T-helper 9 cell (primary cell): Measurements from ENCODE around the gene FBXW5.

ENCODE experiments used
- DNase-seq: peaks from one replicate; pipeline ENCODE4 v3.0.0-alpha.2; 2020

Gene FBXW5

DNA sequence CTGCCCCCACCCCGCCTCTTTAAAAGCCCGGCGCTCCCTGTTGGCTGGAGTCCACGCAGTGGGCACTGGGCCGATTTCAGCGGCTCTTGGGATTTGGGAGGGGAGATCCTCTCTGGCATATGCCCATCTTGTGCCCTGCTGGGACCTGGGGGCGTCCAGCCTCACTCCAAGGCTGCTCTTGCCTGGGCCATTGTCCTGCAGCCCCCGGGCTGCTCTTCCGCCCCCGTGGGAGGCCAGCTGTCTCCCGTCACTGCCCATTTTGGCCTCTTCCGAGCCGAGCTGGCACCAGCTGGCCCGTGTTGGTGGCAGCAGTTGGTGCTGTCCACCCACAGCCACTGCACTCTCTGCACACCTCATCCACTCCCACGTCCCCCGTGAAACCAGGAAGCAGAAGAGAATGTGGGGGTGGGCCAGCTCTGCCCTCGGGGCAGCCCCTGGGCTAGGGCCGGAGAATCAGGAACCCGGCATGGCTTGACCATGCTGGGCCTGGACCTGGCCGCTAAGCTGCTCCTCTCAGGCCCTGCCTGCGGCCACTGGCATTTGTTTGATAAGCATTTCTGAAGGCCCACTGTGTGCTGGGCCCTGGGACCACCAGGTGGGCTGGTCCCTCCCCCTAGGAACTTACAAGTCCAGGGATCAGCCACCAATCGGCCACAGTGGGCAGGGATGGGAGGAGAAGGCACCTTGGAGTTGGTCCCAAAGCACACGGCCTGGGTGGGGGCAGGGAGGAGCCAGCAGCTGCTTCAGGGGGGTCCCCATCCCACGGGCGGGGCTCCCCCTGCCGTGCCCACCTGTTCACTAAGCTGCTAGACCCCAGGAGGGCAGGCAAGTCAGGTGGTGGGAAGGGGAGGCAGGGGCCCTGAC lies 2.7 kb upstream of the FBXW5 start:
- no peak for DNase-seq

DNA sequence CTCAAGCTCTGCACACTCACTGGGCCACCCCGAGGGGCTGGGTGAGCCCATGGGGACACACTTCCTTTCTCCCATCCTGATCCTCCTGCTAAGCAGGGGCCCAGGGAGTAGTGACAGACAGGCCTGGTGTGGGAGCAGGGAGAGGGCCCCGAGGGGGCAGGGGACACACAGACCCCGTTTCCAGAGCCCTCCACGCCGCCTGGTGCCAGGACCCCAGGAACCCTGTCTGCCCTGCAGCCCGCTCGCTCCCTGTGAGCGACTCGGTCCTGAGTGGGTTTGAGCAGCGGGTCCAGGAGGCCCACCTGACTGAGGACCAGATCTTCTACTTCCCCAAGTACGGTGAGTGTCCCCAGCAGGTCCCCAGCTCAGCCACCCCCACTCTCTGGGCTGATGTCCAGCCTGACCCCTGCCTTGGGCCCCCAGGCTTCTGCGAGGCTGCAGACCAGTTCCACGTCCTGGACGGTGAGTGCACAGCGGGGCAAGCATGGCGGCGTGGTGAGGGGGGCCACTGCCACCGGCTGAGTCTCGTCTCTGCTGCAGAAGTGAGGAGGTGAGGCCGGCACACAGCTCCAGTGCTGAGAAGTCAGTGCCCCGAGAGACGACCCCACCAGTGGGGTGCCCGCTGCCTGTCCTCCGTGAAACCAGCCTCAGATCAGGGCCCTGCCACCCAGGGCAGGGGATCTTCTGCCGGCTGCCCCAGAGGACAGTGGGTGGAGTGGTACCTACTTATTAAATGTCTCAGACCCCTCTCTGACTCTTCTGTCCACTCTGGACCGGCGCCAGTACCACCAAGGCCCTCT lies 1.9 kb upstream of the FBXW5 start:
- DNase-seq: no peak

DNA sequence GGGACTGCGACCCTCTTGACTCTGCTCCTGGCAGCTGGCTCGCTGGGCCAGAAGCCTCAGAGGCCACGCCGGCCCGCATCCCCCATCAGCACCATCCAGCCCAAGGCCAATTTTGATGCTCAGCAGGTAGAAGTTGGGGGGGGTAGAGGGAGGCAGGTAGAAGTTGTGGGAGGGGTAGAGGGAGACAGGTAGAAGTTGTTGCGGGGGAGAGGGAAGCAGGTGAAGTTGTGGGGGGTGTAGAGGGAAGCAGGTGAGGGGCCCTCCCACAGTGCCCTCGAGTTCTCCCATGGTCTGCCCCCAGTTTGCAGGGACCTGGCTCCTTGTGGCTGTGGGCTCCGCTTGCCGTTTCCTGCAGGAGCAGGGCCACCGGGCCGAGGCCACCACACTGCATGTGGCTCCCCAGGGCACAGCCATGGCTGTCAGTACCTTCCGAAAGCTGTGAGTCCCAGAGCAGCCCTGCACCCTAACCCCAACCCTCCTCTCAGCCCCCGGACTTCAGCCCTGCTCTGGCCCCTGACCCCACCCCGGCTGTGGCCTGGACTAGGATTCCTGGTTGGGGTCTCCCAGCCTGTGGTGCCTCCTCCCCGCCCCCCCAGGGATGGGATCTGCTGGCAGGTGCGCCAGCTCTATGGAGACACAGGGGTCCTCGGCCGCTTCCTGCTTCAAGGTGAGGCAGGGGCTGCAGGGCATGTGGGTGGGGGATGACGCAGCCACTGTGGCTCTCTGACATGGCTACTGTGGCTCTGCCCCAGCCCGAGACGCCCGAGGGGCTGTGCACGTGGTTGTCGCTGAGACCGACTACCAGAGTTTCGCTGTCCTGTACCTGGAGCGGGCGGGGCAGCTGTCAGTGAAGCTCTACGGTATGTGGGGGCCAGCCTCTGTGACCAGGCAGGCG lies 1.0 kb upstream of the FBXW5 start:
- no peak for DNase-seq

DNA sequence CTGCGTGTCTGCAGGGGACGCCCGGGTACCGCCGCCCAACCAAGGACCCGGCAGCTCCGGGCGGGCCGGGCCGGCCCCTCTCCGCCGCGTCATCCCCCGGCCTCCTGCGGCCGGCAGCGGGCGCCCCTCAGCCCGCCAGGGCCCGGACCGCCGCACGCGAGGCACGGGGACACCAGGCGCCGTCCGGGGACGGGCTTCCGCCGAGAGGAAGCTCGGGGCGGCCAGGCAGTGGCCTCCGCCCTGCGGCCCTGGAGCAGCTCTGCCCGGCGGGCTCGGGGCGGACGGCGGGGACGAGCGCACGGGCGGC lies 373 bp downstream of the FBXW5 start:
- no peak for DNase-seq

DNA sequence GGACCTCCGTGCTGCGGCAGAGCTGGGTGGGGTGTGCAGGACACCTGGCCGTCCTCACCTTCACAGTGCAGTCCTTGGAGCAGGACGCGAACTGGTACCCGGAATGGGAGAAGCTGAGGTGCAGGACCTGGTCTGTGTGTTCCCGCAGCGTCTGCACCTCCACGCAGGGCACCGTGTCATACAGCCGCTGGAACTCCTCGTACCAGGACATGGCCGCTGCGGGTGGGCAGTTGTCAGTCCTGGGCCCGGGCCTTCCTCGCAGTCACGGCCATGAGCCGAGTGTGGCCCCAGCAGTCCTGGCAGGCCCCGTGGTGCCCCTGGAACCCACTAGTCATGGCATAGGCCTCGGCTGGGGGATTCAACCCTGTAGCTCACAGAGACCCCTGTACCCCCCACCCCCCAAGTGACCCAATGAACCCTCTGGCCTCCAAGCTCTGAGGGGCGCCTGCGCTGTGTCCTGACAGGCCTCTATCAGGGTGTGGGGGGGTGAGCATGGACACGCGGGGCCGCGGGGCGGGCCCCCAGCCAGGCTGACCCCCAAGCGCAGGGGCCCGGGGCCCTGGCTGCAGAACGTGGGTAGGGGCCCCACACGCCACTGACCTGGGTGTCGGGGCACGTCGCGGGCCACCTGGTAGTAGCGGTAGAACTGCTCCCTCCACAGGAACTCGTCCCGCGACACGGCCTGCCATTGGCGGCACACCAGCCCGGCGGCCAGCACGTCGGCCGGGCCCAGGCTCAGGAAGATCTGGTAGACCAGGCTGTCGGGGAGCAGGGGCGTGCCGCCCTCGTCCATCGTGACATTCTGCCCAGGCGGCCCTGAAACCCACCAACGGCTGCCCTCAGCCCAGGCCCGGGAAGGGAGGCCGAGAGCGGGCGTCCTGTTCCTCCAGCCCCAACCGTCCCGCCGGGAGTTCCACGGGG lies 987 bp downstream of the FBXW5 start:
- DNase-seq: no peak

DNA sequence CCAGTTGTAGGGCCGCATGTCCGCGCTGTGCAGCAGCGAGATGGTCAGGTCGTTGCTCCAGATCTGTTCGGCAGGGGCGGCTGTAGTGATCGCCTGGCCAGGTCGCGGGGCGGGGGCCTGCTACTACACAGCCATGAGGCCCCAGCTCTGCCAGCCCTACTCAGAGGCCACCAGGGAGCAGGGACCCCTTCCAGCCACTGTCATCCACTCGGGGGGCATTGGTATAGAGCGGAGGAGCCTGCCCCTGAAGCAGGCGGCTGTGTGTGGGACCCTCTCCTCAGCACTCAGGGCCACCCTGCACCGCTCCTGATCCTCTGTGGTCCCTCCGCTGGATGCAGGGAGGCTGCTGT lies 1.7 kb downstream of the FBXW5 start:
- no peak for DNase-seq

DNA sequence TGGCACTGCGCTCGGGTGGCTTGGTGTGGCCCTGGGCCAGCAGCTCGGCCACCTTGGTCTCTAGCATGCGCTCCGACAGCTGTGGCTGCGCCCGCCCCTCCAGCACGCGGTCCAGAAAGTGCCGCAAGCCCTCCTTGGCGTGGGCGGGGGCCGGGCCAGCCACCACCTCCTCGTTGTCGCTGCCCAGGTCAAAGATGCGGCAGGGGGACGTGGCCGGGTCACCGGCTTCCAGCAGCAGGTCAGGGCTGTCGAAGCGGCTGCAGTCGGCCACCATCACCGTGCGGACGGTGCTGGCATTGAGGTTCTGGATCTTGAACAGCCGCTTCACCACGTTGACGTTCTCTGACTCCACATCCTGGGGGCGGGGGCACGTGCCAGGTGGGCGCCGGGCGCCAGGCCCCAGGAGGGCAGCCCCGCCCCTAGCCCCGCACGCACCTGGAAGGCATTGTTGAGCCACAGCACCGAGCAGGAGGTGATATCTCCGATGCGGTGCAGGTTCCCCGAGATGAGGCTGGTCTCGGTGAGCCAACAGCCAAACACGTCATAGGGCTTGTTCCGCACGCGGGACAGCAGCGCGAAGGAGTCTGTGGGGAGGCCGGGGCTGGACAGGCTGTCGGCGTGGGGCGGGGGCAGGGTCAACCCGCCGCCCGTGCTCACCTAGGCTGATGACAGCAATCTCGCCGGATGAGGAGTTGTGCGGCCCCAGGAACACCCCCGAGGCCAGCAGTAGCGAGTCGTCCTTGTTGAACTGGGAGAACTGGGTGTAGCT lies 2.2 kb downstream of the FBXW5 start:
- DNase-seq: no peak

DNA sequence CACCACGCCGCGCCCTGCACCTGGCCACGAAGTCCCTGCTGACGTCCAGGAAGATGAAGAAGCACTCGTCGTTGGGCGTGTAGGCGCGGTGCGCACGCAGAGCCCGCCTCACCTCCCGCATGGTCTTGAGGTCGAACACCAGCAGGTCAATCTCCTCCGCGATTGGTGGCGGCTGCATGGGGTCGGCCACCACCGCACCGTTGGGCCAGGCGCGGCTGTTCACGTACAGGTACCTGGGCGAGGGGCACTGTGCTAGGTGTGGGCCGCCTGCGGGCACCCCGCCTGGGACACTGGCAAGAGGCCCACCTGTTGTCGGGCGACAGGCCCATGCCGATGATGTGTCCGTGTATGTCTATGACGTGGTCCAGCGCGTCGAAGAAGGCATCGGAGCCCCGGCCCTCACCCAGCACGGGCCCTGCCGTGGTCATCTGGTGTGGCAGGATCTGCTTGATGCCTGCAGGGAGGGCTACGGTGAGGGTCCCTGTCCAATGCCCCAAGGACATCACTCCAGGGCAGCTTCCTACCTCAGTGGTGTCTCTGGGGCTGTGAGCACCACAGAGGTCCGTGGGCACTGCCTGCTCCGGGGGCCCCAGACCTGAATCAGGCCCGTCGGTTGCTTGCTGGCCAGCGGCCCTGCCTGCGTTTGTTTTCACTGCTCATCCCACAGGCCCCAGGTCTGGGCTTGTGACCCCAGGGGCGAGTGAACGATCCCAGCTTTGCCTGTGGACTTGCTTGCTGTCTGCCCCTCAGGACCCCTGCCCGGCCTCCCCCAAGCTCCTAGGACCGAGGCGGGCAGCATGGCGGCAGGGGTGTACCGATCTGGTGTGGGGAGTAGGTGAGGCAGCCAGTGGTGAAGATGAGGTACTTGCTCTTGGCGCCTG lies 3.1 kb downstream of the FBXW5 start:
- DNase-seq: no peak

DNA sequence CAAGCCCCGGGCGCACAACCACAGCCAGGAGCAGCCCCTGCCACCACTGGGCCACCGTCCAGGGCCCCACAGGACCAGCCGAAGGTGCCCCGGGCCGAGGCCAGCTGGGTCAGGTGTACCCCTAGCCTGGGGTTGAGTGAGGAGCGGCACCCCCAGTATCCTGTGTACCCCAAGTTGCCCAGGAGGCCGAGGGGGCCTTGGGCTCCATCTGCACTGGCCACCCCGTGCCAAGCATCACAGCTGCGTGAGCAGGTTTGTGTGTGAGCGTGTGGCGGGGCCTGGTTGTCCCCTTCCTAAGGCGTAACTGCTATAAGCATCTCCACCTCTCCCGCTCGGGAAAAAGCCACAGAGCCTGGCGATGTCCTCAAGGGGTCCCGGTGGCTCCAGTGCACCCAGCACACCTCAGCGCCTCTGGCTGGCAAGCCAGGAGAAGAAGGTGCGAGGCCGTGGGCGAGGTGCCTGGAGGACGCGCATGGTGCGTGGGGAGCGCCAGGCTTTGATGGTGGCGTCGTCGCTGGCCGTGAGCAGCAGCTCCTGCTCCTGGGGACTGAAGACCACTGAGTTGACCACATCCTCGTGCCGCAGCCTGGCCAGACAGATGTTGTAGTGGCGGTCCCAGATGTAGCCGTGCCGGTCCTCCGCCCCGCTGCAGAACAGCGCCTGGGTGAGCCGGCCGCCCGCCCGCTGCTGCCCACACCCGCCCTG lies 3.9 kb downstream of the FBXW5 start:
- no peak for DNase-seq

DNA sequence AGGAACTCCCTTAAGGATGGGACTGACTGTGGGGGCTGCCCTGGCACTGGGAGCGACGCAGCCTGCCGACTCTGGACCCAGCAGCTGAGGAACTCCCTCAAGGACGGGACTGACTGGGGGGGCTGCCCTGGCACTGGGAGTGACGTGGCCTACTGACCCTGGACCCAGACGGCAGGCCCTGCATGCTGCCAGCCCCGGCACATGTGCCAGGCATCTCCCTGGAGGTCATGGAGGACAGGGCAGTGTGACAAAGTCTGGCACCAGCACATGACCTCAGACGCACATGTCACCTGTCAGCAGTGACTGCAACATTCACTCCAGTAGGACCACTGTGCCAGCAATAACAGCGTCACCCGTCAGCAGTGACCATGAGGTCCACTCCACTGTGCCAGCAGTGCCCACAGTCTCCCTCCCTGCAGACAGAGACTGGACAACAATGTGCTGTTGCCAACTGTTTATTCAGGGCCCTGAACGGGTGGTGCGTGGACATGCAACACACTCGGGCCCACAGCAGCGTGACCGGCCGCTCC lies 4.5 kb downstream of the FBXW5 start:
- DNase-seq: no peak

DNA sequence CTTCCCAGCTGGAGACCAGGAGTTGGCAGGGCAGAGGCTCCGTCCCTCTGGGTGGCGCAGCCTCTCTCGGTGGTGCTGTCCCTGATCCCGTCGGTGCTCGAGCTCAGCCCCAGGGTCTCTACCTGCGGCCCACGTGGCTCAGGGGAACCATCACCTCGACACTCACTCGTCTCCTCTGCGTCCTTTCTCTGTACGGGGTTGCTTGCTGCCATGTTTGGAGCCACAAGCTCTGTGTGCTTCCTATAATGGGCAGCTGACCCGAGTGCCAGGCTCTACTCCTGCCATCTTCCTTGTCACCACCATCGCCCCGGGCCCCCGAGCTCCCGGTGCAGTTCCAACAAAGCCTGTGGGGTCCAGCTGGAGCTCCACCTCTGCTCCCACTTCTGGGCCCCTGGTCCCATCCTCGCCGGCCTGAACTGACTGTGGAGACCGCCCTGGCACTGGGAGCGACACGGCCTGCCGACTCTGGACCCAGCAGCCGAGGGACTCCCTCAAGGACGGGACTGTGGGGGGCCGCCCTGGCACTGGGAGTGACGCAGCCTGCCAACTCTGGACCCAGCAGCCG lies 5.0 kb downstream of the FBXW5 start:
- no peak for DNase-seq

DNA sequence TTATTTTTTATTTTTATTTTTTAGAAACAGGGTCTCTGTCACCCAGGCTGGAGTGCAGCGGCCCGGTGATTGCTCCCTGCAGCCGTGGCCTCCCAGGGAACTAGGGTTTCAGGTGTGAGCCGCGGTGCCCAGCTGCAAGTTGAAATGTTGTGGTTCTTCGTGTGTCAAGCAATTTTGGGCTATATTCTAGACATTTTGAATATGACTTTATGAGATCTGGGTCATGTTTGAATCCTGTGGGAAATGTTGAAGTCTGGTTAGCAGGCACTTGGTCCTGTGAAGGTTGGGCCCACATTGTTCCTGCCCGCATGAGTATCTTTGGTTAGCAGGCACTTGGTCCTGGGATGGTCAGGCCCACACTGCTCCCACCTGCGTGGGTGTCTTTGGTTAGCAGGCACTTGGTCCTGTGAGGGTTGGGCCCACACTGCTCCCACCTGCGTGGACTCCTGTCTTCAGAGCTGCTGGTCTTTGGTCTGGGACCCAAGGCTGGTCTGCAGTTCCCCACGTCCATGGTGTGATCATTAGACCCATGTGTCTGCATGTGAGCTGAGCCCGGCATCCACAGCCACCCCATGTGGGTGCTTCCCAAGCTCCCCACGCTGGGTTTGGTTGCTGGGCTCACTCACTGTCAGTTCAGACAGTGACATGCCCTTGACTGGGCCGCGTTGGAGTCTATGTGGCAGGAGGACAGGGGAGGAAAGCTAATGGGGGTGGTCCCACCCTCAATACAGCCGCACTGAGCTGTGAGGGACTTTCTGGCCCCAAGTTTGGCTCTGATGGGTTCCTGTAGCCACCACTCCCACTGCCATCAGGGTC lies 7.1 kb downstream of the FBXW5 start:
- no peak for DNase-seq

DNA sequence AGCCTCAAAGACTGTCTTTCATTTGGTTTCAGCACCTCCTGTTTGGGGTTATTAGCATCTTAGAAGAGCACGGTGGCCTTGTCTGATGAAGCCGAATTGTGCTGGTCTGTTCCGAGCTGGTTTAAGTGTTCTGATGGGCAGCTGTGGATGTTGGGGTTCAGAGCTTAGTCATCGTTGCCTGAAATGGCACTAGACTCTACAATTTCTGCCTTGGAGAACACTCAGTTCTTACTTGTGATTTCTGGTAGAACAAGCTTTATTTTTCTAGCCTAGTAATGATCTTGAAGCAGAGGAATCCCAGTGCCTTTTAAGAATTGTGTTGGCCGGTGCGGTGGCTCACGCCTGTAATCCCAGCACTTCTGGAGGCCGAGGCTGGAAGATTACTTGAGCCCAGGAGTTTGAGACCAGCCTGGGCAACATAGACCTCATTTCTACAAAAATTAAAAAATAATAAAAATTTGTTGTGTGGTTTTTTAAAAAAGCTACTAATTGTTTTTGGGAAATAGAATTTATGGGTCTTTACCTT lies 7.8 kb downstream of the FBXW5 start:
- no peak for DNase-seq

DNA sequence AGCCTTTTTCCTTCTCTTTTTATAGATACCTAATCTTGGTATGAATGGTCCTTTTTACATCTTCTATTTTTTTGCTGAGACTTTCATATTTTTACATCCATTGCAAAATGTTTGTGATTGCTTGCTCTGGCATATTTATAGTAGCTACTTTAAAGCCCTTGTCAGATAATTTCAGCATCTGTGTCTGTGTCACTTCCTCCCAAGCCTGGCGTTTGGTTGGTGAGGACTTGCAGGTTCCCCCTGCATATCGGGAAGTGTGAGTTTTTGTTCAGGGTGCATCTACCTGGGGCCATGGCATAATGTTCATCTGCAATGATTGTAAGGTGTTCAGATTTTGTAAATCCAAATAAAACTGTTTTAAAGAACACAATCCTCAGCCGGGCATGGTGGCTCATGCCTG lies 8.9 kb downstream of the FBXW5 start:
- DNase-seq: no peak

DNA sequence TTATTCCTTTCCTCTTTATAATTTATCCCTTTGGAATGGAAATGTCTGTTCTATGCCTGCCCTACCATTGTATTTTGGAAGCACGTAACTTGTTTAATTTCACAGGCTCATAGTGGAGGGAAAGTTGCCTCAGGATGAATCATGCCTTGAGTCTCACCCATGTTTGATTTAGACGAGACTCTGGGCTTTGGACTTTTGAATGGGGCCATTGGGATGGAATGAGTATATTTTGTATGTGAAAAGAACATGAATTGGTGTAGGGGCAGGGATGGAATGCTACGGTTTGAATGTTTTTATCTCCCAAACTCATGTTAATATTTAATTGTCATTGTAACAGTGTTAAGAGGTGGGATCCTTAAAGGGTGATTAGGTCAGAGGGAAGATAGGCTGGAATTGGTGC lies 10.3 kb downstream of the FBXW5 start:
- no peak for DNase-seq

DNA sequence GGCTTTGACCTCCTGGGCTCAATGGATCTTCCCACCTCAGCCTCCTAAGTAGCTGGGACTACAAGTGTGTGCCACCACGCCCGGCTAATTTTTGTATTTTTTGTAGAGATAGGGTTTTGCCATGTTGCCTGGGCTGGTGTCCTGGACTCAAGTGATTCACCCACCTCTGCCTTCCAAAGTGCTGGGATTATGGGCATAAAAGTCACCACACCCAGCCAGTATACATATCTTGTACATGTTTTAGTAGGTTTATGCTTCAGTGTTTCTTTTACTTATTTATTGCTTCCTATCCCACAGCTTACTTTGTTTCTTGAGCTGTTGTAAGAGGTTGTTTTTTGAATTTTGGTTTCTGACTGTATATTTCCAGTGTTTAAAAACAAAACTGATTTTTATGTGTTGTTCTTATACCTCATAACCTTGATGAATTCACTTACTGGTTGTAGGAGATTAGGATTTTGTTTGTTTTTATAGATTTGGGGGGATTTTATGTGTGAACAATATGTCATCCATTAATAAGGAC lies 12.9 kb downstream of the FBXW5 start:
- DNase-seq: no peak

DNA sequence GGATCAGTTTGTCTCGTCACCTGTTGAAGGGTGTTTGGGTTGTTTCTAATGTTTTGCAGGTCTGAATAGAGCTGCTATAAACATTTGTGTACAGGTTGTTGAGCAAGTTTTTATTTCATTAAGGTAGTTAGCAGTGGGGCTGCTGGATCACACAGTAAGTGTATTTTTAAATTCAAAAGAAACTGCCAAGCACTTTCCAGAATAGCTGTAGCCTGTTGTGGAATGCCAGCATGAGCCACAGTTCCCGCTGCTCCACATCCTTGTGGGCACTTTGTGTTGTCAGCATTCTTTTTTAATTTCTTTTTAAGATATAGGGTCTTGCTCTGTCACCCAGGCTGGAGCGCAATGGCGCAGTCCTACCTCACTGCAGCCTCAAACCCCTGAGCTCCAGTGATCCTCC lies 14.5 kb downstream of the FBXW5 start:
- DNase-seq: no peak

DNA sequence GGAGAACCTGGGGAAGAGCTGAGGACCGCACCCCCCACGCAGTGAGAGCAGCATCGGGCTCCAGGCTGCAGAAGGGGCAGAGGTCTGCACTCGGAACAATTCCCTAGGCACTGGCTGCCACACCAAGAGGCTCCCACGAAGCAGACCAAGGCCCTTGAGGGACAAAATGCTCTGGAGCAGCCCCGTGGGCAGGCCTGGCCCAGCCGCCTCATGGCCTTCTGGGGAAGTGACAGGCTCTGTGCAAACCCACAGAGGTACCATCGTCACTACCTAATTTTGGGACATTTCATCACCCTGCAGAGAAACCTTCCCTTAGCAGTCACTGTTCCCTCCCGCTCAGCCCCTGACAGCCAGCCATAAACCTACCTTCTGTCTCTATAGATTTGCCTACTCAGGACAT lies 15.9 kb downstream of the FBXW5 start:
- no peak for DNase-seq
